DND-41 (cell line): ENCODE data around the gene UBR3.

Experiments used
- ATAC-seq: fragments of 200-7000 bp; cut with Tn5 transposase; 3 replicates; pipeline ENCODE4 v1.9.1; 2021; ENCODE audit warnings: low read depth; ENCODE audit not compliant: insufficient read depth
- DNase-seq: peaks from one replicate; pipeline ENCODE4 v3.0.0-alpha.2; 2020
- H2AFZ ChIP-seq: 2 replicates; pipeline ENCODE4 v1.6.0; 2012; ENCODE audit warnings: low read depth, low read length
- H3K27ac ChIP-seq: 2 replicates; pipeline ENCODE4 v1.5.1; 2012; ENCODE audit warnings: low read length, inconsistent platforms
- H3K27me3 ChIP-seq: fragments of 200-600 bp; sonication (generic); 2 replicates; pipeline ENCODE4 v1.6.0; 2012; ENCODE audit warnings: low read length, mild to moderate bottlenecking, inconsistent platforms; ENCODE audit not compliant: insufficient read depth, poor library complexity
- H3K36me3 ChIP-seq: 2 replicates; pipeline ENCODE4 v1.5.1; 2012; ENCODE audit warnings: low read length, inconsistent platforms; ENCODE audit not compliant: insufficient read depth
- H3K4me1 ChIP-seq: 2 replicates; pipeline ENCODE4 v1.5.1; 2012; ENCODE audit warnings: mild to moderate bottlenecking, low read length; ENCODE audit not compliant: insufficient read depth
- H3K4me2 ChIP-seq: 2 replicates; pipeline ENCODE4 v1.6.0; 2012; ENCODE audit warnings: mild to moderate bottlenecking, moderate library complexity, low read length, inconsistent platforms; ENCODE audit not compliant: insufficient read depth
- H3K4me3 ChIP-seq, 2 experiments: fragments of 200-600 bp in 1 of 2; shearing (Covaris generic) in 1 of 2; 2 replicates each; pipeline ENCODE4 v1.5.1; 2012 to 2016; ENCODE audit warnings: inconsistent platforms in 2 of 2, low read length in 2 of 2, mild to moderate bottlenecking in 2 of 2, low read depth in 1 of 2, moderate library complexity in 1 of 2
- H3K79me2 ChIP-seq: 2 replicates; pipeline ENCODE4 v1.6.0; 2012; ENCODE audit warnings: low read length, inconsistent platforms; ENCODE audit not compliant: insufficient read depth
- H3K9ac ChIP-seq: 2 replicates; pipeline ENCODE4 v1.6.0; 2012; ENCODE audit warnings: low read depth, mild to moderate bottlenecking, inconsistent platforms, low read length, moderate library complexity
- H3K9me3 ChIP-seq: 2 replicates; pipeline ENCODE4 v1.5.1; 2012; ENCODE audit warnings: low read length, moderate library complexity, mild to moderate bottlenecking, inconsistent platforms; ENCODE audit not compliant: insufficient read depth, severe bottlenecking
- H4K20me1 ChIP-seq: 2 replicates; pipeline ENCODE4 v1.6.0; 2012; ENCODE audit warnings: low read length; ENCODE audit not compliant: insufficient read depth
- CTCF ChIP-seq: IDR thresholded peaks from 2 replicates; pipeline ENCODE4 v1.5.1; 2012; ENCODE audit warnings: borderline replicate concordance, low read length, moderate library complexity, mild to moderate bottlenecking; ENCODE audit not compliant: poor library complexity, severe bottlenecking; ENCODE audit errors: extremely low read depth
- EZH2 ChIP-seq: IDR thresholded peaks from 3 replicates; pipeline ENCODE4 v1.6.1; 2012; ENCODE audit warnings: borderline replicate concordance, low read depth, mild to moderate bottlenecking, moderate library complexity, low read length, inconsistent platforms; ENCODE audit not compliant: severe bottlenecking

The UBR3 gene

GRCh38 chr2:169977530-169977929, 150.3 kb downstream of the UBR3 start:
- H4K20me1 ChIP-seq = no peaks in the 10 kb centered on the region
- H3K4me1 ChIP-seq = no peaks in the 10 kb centered on the region
- ATAC-seq = no peak
- H3K4me3 ChIP-seq = no peak overlapping the region
- H2AFZ ChIP-seq = no peak overlapping the region
- H3K79me2 ChIP-seq = peaks cover 3% of the 10 kb centered on the region; the same call in 1 of the 2 replicates
- H3K9me3 ChIP-seq = peaks cover 13% of the 10 kb centered on the region
- H3K27me3 ChIP-seq = no peaks in the 10 kb centered on the region
- no peak for DNase-seq
- no peak for TF ChIP-seq CTCF
- no peak for TF ChIP-seq EZH2
- peaks cover 32% of the 10 kb centered on the region for H3K36me3 ChIP-seq
- no peak overlapping the region for H3K9ac ChIP-seq
- no peak overlapping the region for H3K4me2 ChIP-seq
- no peak overlapping the region for H3K27ac ChIP-seq

- no peaks in the 10 kb centered on the region for H3K4me1 ChIP-seq
- peaks cover 3% of the 10 kb centered on the region; the same call in 1 of the 2 replicates for H3K79me2 ChIP-seq
- no peak overlapping the region for H3K9ac ChIP-seq
- no peak for ATAC-seq
- H3K9me3 ChIP-seq = peaks cover 13% of the 10 kb centered on the region
- H3K27me3 ChIP-seq = no peaks in the 10 kb centered on the region
- no peak overlapping the region for H2AFZ ChIP-seq
- no peak for TF ChIP-seq EZH2
- TF ChIP-seq CTCF = no peak
- H4K20me1 ChIP-seq = no peaks in the 10 kb centered on the region
- H3K36me3 ChIP-seq = peaks cover 32% of the 10 kb centered on the region
- no peak overlapping the region for H3K4me3 ChIP-seq
- no peak overlapping the region for H3K4me2 ChIP-seq
- no peak overlapping the region for H3K27ac ChIP-seq
- no peak for DNase-seq
Measured at GRCh38 chr2:169978402-169979017, 151.3 kb downstream of the UBR3 start.

DNA sequence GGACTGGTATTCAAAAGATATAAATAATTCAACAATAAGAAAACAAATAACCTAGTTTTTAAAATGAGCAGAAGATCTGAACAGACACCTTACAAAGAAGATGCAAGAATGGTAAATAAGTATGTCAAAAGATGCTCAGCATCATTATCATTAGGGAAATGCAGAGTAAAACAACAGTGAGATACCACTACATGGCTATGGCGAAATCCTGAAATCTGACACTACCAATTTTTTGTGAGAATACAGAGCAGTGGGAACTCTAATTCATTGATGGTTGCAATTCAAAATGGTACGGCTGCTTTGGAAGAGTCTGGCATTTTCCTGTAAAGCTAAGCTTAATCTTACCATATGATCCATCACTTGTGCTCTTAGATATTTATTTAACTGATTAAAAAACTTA, 151.8 kb downstream of the UBR3 start:
- no peaks in the 10 kb centered on the region for H3K27me3 ChIP-seq
- no peak for DNase-seq

More for the DNA sequence above, 151.8 kb downstream of the UBR3 start:
- ATAC-seq = no peak
- Histone ChIP-seq H3K27ac (no peak overlapping the region), H3K4me3 (no peak overlapping the region), H3K4me1 (no peaks in the 10 kb centered on the region), H3K36me3 (peaks cover 32% of the 10 kb centered on the region), H3K9ac (no peak overlapping the region), H2AFZ (no peak overlapping the region), H3K9me3 (peaks cover 13% of the 10 kb centered on the region), H3K79me2 (peaks cover 3% of the 10 kb centered on the region; the same call in 1 of the 2 replicates), H3K4me2 (no peak overlapping the region), H4K20me1 (no peaks in the 10 kb centered on the region)
- TF ChIP-seq CTCF (no peak), EZH2 (no peak)
